Left lung (tissue), 10 donors: ENCODE results near the gene MPPED2. TPM values are rescaled to one million over a fixed set of nuclear protein-coding genes. Genes with fewer than 3 reads are reported as not detected.

Source experiments
- ATAC-seq: fragments of 200-7000 bp; cut with Tn5 transposase; one replicate; pipeline ENCODE4 v1.9.1; 2020; ENCODE audit warnings: moderate library complexity
- DNase-seq, 4 donors: peaks; one replicate each; pipeline ENCODE4 v3.0.0-alpha.2; 2013 to 2020
- H3K27ac ChIP-seq, 2 donors: fragments of 200-600 bp; sonication (generic) in 1 of 2; one replicate each; pipeline versions ENCODE4 v1.5.0 to v1.8.0; 2020 to 2021
- H3K27me3 ChIP-seq, 2 donors: fragments of 200-600 bp; sonication (generic) in 1 of 2; one replicate each; pipeline versions ENCODE4 v1.5.0 to v1.8.0; 2020 to 2021
- H3K36me3 ChIP-seq, 2 donors: fragments of 200-600 bp; sonication (generic) in 1 of 2; one replicate each; pipeline versions ENCODE4 v1.5.0 to v1.8.0; 2020 to 2021
- H3K4me1 ChIP-seq, 2 donors: fragments of 200-600 bp; one replicate each; pipeline ENCODE4 v1.8.0; 2021
- H3K4me3 ChIP-seq, 2 donors: fragments of 200-600 bp; sonication (generic) in 1 of 2; one replicate each; pipeline versions ENCODE4 v1.5.0 to v1.8.0; 2020 to 2021; ENCODE audit warnings: mild to moderate bottlenecking in 1 of 2
- H3K9me3 ChIP-seq, 2 donors: fragments of 200-600 bp; sonication (generic) in 1 of 2; one replicate each; pipeline versions ENCODE4 v1.5.0 to v1.8.0; 2020 to 2021
- intact Hi-C, 2 donors: fragments of 100-400 bp; cut with DNase I; formaldehyde crosslinking; loops; one replicate each; pipeline versions ENCODE4 v1.11.2 to v1.14.2; 2022
- polyA plus RNA-seq, 6 donors: library from polyadenylated mRNA; unstranded; fragments of 120-200 nt; gene quantifications; one replicate each; pipeline ENCODE4 v1.2.1, GENCODE V29; 2013; ENCODE audit not compliant: insufficient read length in 6 of 6
- total RNA-seq, 2 donors: library from RNA; stranded (reverse); fragmentation: NEBNext Ultra II Directional; extraction: Animal tissue kit (Norgen Biotek cat#: 25700); gene quantifications; one replicate each; pipeline ENCODE4 v1.2.1, GENCODE V29; 2021
- TF ChIP-seq, protein P1 (sequence below), 2 donors: fragments of 200-600 bp; sonication (generic) in 1 of 2; IDR thresholded peaks; one replicate each; pipeline versions ENCODE4 v1.5.0 to v1.8.0; 2021; ENCODE audit warnings: antibody characterized with exemption in 2 of 2
- donor health status: DM: no; HTN: yes; CAD: no.
- donor health status: DM: no; HTN: no; CAD: no.

The MPPED2 gene
- total and polyA plus RNA-seq, 8 donors, result 0.26 to 5.3 (median 3.2) TPM

GRCh38 chr11:30463266-30463665, 122.9 kb downstream of the MPPED2 start:
- no peaks in the 10 kb centered on the region for H3K36me3 ChIP-seq
- H3K27me3 ChIP-seq, result no peaks in the 10 kb centered on the region
- H3K4me3 ChIP-seq, result no peak overlapping the region
- H3K9me3 ChIP-seq, result no peaks in the 10 kb centered on the region
- intact Hi-C loops, result no loop called here
- TF ChIP-seq, protein P1, sequence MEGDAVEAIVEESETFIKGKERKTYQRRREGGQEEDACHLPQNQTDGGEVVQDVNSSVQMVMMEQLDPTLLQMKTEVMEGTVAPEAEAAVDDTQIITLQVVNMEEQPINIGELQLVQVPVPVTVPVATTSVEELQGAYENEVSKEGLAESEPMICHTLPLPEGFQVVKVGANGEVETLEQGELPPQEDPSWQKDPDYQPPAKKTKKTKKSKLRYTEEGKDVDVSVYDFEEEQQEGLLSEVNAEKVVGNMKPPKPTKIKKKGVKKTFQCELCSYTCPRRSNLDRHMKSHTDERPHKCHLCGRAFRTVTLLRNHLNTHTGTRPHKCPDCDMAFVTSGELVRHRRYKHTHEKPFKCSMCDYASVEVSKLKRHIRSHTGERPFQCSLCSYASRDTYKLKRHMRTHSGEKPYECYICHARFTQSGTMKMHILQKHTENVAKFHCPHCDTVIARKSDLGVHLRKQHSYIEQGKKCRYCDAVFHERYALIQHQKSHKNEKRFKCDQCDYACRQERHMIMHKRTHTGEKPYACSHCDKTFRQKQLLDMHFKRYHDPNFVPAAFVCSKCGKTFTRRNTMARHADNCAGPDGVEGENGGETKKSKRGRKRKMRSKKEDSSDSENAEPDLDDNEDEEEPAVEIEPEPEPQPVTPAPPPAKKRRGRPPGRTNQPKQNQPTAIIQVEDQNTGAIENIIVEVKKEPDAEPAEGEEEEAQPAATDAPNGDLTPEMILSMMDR (IDR thresholded peaks at IDR 0.05), result no peak
- no peak for DNase-seq
- no peaks in the 10 kb centered on the region for H3K4me1 ChIP-seq
- ATAC-seq, result no peak
- no peak overlapping the region for H3K27ac ChIP-seq

- Histone ChIP-seq H3K27ac (no peak overlapping the region), H3K27me3 (no peaks in the 10 kb centered on the region), H3K4me3 (no peak overlapping the region), H3K36me3 (no peaks in the 10 kb centered on the region), H3K9me3 (no peaks in the 10 kb centered on the region), H3K4me1 (no peaks in the 10 kb centered on the region)
- no peak for ATAC-seq
- no peak for DNase-seq
- intact Hi-C loops, result no loop called here
- TF ChIP-seq, protein P1 (IDR thresholded peaks at IDR 0.05), result no peak
Observed at GRCh38 chr11:30462421-30462820, 123.7 kb downstream of the MPPED2 start.

- Histone ChIP-seq H3K4me3 (no peak overlapping the region), H3K27ac (no peak overlapping the region), H3K36me3 (no peaks in the 10 kb centered on the region), H3K27me3 (no peaks in the 10 kb centered on the region), H3K4me1 (no peaks in the 10 kb centered on the region), H3K9me3 (no peaks in the 10 kb centered on the region)
- DNase-seq (no peak), ATAC-seq (no peak)
- TF ChIP-seq, protein P1 (IDR thresholded peaks at IDR 0.05), result no peak
- intact Hi-C loops, result no loop called here
Observed at GRCh38 chr11:30459821-30460220, 126.3 kb downstream of the MPPED2 start.

DNA sequence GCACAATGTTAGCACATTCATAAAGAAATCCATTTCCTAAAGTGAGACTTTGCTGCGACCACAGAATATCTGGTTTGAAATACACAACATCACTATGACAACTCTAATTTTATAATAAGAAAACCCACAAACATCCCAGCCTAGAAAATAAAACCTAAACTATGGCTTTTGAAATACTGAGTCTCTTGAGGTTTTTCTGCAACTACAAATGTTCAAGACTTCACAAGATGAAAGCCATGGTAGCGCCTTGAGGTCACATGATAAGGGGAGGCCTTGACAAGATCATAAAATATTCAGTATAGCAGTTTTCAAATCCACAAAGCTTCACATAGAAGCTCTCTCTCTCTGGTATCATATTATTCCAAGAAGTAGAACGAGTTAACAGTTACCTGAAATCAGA, 126.8 kb downstream of the MPPED2 start:
- intact Hi-C loops, result no loop called here
- ATAC-seq (no peak), DNase-seq (no peak)
- no peak overlapping the region for H3K27ac ChIP-seq
- H3K4me3 ChIP-seq, result no peak overlapping the region
- H3K9me3 ChIP-seq, result no peaks in the 10 kb centered on the region
- no peaks in the 10 kb centered on the region for H3K27me3 ChIP-seq
- TF ChIP-seq, protein P1 (IDR thresholded peaks at IDR 0.05), result no peak
- no peaks in the 10 kb centered on the region for H3K36me3 ChIP-seq
- no peaks in the 10 kb centered on the region for H3K4me1 ChIP-seq

GRCh38 chr11:30458541-30458940, 127.6 kb downstream of the MPPED2 start:
- no peak for ATAC-seq
- no peak for DNase-seq
- intact Hi-C loops, result no loop called here
- Histone ChIP-seq H3K4me3 (no peak overlapping the region), H3K9me3 (no peaks in the 10 kb centered on the region), H3K27ac (no peak overlapping the region), H3K36me3 (no peaks in the 10 kb centered on the region), H3K4me1 (no peaks in the 10 kb centered on the region), H3K27me3 (no peaks in the 10 kb centered on the region)
- TF ChIP-seq, protein P1 (IDR thresholded peaks at IDR 0.05), result no peak
